Keratinocyte (primary cell): ENCODE results near the gene MFNG.

Experiments
- CTCF ChIP-seq, 3 experiments: IDR thresholded peaks in 1 of 3; conservative IDR thresholded peaks in 1 of 3; optimal IDR thresholded peaks in 1 of 3; 2 replicates in 2 of 3; 3 replicates in 1 of 3; pipeline versions ENCODE3 to v1.5.1; 2011; ENCODE audit warnings: low read length in 3 of 3, mild to moderate bottlenecking in 3 of 3, moderate library complexity in 2 of 3, control low read depth in 1 of 3, inconsistent platforms in 1 of 3; ENCODE audit not compliant: insufficient read depth in 2 of 3; ENCODE audit errors: extremely low read depth in 1 of 3
- EZH2 ChIP-seq: IDR thresholded peaks from one replicate; pipeline ENCODE4 v1.6.1; 2012; ENCODE audit warnings: inconsistent platforms, mild to moderate bottlenecking, low read length, moderate library complexity

GRCh38 chr22:37487571-37487970 is 1.4 kb upstream of the MFNG start:
- TF ChIP-seq CTCF (optimal IDR thresholded peaks at IDR 0.05 in 1 of 3, IDR thresholded peaks at IDR 0.05 in 1 of 3, conservative IDR thresholded peaks at IDR 0.05 in 1 of 3; ENCODE audit: extremely low read depth in 1 of 3, insufficient read depth in 2 of 3, low read length in 3 of 3) (no peak), EZH2 (no peak)
